H1 (cell line): ENCODE results near the gene PSMC2. TPM values are rescaled to one million over a fixed set of nuclear protein-coding genes. Genes with fewer than 3 reads are reported as not detected.

ENCODE experiments used
- BRCA1 ChIP-seq: IDR thresholded peaks from 2 replicates; pipeline ENCODE4 v1.6.1; 2012; ENCODE audit warnings: low read depth, low read length, improper control_type of control experiment
- FOSL1 ChIP-seq: IDR thresholded peaks from 2 replicates; pipeline ENCODE4 v1.6.1; 2011; ENCODE audit warnings: mild to moderate bottlenecking, low read depth, low read length, moderate library complexity; ENCODE audit not compliant: insufficient read depth
- MAFK ChIP-seq: IDR thresholded peaks from 2 replicates; pipeline ENCODE4 v1.6.1; 2012; ENCODE audit warnings: low read depth, mild to moderate bottlenecking, improper control_type of control experiment, low read length
- POLR2A ChIP-seq, 2 experiments: IDR thresholded peaks; 1 replicate in 1 of 2; 2 replicates in 1 of 2; pipeline ENCODE4 v1.6.1; 2011; ENCODE audit warnings: low read depth in 2 of 2, low read length in 2 of 2, mild to moderate bottlenecking in 2 of 2; ENCODE audit errors: control extremely low read depth in 1 of 2
- TCF12 ChIP-seq: IDR thresholded peaks from 2 replicates; pipeline ENCODE4 v1.6.1; 2011; ENCODE audit warnings: low read depth, mild to moderate bottlenecking, low read length
- polyA plus RNA-seq, 7 experiments: library from polyadenylated mRNA; depleted of rRNA in 3 of 7; stranded (reverse) in 5 of 7; unstranded in 2 of 7; fragments of >200 nt in 5 of 7; fragments of 200-250 nt in 2 of 7; gene quantifications; 1 replicate in 5 of 7; 2 replicates in 1 of 7; 4 replicates in 1 of 7; pipeline versions ENCODE4 v1.2.1 to v1.2.3, GENCODE V29; 2011 to 2013; ENCODE audit warnings: missing spikeins in 2 of 7, mixed read lengths in 2 of 7
- total RNA-seq: library from RNA; stranded (reverse); fragmentation: NEBNext Ultra II Directional; extraction: Animal tissue kit (Norgen Biotek cat#: 25700); gene quantifications from 2 replicates; pipeline ENCODE4 v1.2.1, GENCODE V29; 2021

The PSMC2 gene
- total and polyA plus RNA-seq, 2 of the 8 experiments (the other 6 are each of a cell fraction or from before 2014, with no cell fraction given): 80.9 to 141 TPM

- TF ChIP-seq FOSL1 (no peak), TCF12 (no peak), MAFK (no peak), BRCA1 (no peak), POLR2A (IDR thresholded peaks at IDR 0.05; ENCODE audit: control extremely low read depth in 1 of 2, low read depth in 2 of 2, low read length in 2 of 2) (no peak)
These were observed 8.6 kb upstream of the PSMC2 start (continued) for GRCh38 chr7:103338864-103339263.
